GM18873 (cell line): ENCODE measurements around the gene SEMA3F.

Experiments used
- ATAC-seq: cut with Tn5 transposase; IDR thresholded peaks from one replicate; pipeline ENCODE4 v1.9.1; 2021; ENCODE audit warnings: mild to moderate bottlenecking, moderate library complexity, moderate number of reproducible peaks; ENCODE audit not compliant: unreplicated experiment, low FRiP score

SEMA3F gene

GRCh38 chr3:50132421-50133282, 22.5 kb upstream of the SEMA3F start:
- no peak for ATAC-seq

DNA sequence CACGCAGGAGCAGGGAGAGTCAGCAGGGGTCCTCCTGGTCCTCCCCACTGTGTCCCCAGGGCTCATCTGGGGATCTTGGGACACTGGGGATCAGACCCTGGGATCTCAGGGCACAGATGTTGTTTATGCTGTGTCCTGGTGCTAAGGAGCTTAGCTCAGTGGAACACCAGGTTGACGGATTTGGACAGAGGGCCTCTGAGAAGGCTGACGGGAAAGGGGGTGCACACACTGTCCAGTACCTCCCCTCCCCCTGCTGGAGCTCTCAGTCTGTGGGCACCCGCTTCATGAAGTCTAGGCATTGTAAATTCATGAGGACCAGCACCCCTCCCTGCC, 21.9 kb upstream of the SEMA3F start:
- no peak for ATAC-seq

- ATAC-seq: no peak
Measured at GRCh38 chr3:50134367-50134766, 20.8 kb upstream of the SEMA3F start.

- no peak for ATAC-seq
Measured at GRCh38 chr3:50135964-50136363, 19.2 kb upstream of the SEMA3F start.

DNA sequence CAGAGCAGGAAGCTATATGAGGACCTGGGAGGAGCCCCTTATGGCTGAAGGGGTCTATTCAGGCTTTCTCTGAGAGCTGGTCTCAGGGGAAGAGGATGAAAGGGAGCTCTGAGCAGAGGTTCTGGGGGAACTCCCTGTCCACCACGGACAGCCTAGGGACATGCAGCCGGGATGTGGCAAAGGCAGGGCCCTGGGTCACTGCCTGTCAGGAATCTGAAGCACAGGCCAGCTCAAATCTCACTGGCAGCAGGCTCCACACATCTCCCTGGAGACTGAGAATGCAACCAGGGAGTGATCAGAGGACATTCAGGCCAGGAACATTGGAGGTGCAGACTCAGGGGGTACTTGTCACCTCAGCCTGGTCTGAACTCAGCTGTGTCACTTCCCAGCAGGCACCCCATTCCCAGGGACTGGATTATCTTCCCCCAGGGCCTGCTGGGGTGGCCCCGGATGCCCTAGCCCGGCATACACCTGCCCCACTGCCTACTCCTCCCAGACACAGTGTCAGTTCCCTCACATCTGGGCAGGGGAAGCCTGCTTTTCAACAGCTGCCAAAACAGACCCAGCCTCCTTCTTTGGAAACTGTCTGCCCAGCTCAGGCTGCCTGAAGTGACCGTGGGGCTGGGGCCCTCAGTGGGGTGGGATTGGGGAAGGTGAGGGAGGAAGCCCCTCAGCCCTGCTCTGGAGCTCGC, 18.3 kb upstream of the SEMA3F start:
- ATAC-seq: no peak

DNA sequence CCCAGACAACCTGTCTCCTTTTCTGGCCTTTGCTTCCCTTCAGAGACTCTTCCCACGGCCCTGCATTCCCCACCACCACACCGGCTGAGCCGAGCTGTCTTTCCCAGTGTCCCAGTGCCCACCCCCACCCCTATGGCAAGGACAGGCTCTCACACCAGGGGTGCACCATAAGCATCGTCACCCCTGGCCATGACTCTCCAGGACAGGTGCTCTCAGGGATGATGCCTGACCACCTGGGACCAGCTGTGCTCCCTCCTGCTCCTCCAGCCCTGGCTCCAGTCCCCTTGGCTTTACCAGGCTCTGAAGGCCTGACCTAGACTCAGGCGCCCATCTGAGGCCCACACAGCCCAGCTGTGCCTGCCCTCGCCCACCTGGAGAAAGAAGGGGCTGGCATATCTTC, 17.6 kb upstream of the SEMA3F start:
- no peak for ATAC-seq

DNA sequence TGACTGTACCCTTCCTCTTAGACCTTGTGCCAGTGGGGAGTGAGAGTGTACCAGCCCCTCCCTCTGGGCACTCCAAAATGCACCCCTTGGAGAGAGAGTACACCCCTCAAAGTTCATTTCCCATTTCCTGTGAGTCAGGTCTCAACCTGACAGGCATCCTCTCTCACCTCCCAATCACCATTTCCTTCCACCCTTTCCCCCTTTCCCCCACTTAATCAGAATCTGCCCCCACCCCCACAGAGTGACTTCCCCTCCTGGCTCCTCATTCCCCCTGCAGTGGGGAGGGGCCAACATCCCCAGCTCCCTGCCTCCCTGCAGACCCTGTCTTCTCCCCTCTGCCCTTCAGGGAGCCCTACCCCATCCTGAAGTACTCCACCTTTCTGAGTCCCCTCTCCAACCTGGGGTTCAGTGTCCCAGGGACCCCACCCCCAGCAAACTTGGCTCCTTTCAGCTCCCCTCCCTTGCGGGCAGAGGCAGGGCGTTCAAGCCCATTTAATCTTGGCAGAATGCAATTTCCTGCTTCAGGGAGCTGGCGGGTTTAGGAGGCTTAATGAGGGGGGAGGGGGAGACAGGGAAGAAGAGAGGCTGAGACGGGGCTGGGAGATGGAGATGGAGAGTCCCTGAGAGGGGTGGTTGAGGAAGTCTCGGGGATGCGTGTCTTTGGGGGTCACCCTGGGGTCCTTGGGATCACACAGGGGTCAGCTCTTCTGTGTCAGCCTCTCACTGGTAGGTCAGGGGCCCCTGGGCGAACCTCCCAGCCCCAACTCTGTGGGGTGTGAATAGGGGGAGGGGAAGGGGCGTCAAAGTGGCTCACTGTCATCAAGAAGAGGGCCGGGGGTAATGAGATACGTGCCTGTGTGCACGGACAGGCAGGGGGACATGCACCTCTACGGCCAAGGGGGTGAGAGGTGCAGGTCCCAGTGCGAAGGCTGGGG, 16.6 kb upstream of the SEMA3F start:
- ATAC-seq: no peak

DNA sequence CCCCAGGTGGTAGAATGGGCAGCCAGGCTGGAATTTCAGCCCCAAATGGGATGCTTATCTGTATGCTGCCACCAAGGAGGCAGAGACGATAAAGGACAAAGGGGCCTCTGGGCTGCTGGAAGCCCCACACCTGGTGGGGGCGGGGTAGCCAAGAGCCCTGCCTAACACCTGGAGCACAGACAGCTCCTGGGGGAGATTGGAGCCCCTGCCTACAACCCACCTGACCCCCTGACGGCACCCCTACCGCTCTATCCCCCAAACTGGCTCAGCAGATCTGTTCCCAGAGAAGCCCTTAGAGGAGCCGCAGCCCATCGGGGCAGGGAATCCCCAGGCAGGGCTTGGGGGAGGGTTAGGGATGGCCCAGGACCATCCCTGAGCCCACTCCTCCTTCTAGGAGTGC, 15.8 kb upstream of the SEMA3F start:
- no peak for ATAC-seq

DNA sequence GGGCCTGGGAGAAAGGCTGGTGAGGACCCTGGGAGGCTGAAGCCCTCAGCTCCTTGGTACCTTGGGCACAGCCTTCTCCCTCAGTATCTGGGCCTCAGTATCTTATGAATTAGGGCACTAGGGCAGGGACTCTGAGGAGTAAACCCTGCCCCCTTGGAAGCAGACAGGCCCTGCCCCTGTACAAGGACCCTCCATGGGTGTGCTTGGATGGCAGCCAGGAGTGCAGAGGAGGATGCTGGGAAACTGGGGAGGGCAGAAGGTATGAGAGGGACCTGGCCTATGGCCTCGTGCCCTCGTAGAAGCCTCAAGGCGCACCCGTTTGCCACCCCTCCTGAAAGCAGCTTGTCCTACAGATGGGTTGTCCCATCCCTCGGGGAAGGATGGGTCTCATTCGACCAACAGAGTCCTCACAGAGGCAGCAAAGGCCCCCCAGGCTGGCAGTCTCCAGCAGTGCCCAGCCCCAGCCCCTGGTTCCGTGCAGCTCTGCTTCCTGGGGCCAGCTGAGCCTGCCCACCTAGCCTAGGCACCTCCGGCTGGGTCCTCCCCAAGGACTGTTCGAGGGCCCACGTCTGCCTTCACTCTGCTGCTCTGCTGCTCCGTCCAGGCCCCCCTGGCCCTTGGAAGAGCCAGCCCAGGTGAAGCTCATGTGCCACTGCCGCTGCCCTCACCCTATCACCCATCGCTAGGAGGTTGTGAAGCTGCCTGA, 15.3 kb upstream of the SEMA3F start:
- ATAC-seq: no peak

DNA sequence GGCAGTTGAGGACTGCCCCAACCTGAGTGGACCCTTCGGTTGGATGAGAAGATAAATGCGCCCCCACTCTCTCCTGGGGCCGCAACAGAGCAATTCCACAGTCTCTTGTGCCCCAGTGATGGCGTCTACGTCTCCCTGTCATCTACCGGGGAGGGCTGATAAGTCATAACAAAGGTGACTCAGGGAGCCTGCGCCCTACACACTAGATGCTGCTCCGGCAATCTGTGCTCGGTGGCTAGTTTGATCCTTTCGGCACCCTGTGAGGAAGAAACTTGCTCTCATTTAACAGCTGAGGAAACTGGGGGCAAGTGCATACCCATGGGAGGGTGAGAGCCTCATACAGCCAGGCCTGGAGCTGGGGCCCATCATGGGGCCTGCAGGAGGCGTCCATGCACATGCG, 14.1 kb upstream of the SEMA3F start:
- no peak for ATAC-seq

DNA sequence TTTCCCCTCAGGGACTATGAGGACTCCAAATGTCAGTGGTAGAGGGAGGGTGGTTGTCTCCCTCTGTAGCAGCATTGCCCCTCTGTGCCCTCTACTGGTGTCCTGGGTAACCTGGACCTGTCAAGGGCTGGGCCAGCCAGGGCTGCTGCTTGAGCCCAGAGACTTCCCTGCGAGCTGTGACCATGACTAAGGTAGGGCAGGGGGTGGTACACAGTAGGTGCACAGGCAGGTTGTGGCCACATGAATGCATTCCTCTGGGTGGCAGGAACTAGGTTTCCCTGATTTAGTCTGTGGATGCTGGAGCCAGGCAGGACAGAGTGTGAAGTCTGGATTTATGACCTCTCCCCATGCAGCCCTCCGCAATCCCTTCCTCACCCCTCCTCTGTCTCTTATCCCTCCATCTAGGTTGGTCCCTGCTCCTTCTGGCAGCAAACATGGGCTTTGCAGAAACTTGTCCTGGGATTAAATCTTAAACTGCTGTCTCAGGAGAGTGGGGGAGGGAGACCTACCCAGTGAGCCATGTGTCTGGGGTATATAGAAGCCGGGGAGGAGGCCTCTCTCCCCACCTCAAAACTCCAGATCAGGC, 8.7 kb upstream of the SEMA3F start:
- no peak for ATAC-seq

DNA sequence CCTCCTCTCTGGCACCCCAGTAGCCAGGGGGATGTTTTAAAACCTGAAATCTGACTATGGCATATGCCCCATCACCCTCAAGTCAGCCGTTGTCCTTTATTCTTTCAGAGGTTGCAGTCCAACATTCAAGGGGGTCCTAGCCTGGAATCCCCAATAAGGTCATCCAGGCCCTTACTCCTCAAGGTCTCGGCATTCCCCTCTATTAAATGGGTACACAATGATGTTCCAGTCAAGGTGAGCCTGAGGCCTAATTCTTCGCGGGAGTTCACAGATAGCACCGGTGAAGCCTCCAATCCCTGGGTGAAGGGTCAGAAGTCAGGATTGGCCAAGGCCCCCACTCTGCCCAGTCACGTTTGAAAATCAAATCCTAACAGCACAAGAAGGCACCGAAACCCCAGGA, 8.1 kb upstream of the SEMA3F start:
- no peak for ATAC-seq

GRCh38 chr3:50147447-50147846, 7.7 kb upstream of the SEMA3F start:
- no peak for ATAC-seq

DNA sequence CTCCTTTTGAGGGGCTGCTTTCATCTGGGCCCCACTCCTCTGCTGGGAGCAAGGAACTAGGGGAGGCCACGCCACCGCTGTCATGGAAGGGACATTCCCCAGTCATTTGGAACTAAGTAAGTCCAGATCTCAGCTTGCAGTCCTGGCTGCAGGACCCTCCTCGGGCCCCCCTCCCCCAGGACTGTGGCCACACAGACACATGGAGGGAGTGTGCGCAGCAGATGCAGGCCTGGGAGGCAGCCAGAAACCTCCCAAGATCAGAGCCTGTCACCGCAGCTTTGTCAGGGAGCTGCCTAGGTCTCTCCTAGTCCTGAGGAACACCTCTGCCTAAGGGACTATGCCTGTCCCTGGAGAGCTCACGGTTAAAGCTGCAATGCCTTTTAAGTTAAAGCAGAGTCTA, 7.3 kb upstream of the SEMA3F start:
- ATAC-seq: no peak

DNA sequence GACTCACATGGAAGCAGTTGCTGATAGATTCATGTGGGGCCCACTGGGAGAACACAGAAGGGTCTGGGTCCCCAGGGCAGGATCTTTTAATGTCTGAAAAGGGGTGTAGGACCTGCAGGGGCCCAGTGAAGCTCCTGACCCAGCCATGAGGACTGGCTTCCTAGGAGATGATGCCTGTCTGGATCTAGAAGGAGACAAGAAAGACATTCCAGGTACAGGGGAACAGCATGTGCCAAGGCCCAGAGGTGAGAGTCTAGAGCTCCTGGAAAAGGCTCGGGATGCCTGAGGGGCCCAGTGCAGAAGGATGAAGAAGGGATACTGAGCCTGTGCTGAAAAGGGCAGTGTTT, 4.7 kb upstream of the SEMA3F start:
- no peak for ATAC-seq

DNA sequence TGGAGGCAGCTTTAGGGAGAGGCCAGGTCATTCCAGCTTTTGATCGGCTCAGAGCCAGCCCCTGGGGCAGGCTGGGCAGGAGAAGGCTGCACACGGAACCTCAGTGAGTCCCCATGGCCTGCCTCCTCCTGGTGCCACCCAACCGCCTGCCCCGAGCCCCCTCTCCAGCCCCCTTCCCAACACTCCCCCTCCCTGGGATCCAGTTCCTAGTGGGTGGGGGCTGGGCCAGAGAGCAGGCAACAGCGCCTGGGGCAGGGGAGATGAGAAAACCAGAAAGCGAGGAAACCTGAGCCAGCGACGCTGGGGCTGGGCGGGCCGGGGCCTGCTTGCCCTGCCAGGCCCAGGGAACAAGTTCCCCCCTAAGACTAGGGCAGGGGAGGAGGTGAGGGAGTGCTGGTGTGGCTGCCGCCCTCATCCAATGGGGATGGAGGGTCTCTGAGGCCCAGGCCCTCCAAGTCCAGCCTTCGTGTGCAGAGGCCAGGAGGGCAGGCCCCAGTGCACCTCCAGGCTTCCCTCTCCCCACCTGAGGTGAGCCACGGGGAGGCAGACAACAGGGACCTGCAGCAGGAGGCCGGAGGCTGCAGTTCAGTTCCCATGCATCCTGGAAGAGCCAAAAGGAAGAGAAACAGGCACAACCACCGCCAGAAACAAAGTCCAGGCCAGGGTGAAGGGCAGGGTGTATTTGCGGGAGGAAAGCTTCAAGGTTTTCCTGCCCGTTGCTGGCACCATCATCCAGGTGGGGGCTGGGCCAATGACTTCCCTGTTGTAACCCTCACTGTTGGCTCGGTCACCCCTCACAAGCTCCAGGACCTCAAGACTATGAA, 4.0 kb upstream of the SEMA3F start:
- no peak for ATAC-seq

- ATAC-seq: no peak
Measured at GRCh38 chr3:50151728-50152127, 3.4 kb upstream of the SEMA3F start.

- no peak for ATAC-seq
Measured at GRCh38 chr3:50153782-50154475, 1.2 kb upstream of the SEMA3F start.

DNA sequence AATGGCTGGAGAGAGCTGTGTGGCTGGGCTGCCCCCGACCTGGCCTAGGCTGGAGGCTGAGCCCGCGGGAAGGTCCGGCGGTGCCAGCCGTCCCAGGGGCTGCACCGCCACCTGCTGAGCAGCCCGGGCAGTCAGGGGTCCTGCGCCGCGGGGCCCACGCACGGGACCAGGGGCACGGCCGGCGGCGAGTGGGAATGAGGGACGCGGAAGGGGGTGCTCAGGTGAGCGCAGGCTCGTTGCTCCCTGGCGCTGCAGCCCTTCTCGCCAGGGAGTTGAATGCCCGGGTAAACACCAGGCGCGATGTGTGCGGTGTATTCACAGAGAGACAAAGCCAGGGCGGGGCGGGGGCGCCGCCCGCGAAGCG, 666 bp upstream of the SEMA3F start:
- no peak for ATAC-seq
